HG03378 (cell line): ENCODE results near the gene APOM.

Experiments used
- ATAC-seq: cut with Tn5 transposase; IDR thresholded peaks from one replicate; pipeline ENCODE4 v1.9.1; 2021; ENCODE audit warnings: mild to moderate bottlenecking, moderate library complexity; ENCODE audit not compliant: unreplicated experiment

The APOM gene

GRCh38 chr6:31657406-31658157, 1.9 kb downstream of the APOM start:
- ATAC-seq: no peak

GRCh38 chr6:31658158-31658688, 2.5 kb downstream of the APOM start:
- no peak for ATAC-seq

GRCh38 chr6:31658983-31659648, 3.4 kb downstream of the APOM start:
- ATAC-seq: no peak

- ATAC-seq: no peak
Observed at GRCh38 chr6:31659649-31660380, 4.1 kb downstream of the APOM start.

- no peak for ATAC-seq
Observed at GRCh38 chr6:31660381-31661261, 4.9 kb downstream of the APOM start, which contains the start of gene C6orf47. C6orf47 (minus strand) TSS chr6:31660778; CDS start chr6:31659947, 831 bp downstream.

- no peak for ATAC-seq
Observed at GRCh38 chr6:31661262-31662123, 5.8 kb downstream of the APOM start.

GRCh38 chr6:31662124-31662723, 6.5 kb downstream of the APOM start:
- no peak for ATAC-seq

GRCh38 chr6:31663126-31663960, 7.6 kb downstream of the APOM start:
- ATAC-seq: no peak

GRCh38 chr6:31663961-31664789, 8.5 kb downstream of the APOM start:
- ATAC-seq: no peak

- peak; percentile 46 for ATAC-seq
Observed at GRCh38 chr6:31664790-31665500, 9.3 kb downstream of the APOM start, which contains the start of gene GPANK1. GPANK1 (minus strand) TSS chr6:31664997; CDS start chr6:31664478, 519 bp downstream.

GRCh38 chr6:31665501-31666336, 10.0 kb downstream of the APOM start, which contains the start of gene CSNK2B:
CSNK2B (plus strand) TSS chr6:31666080; CDS start chr6:31666832, 752 bp downstream.
- ATAC-seq: peak; percentile 74

- no peak for ATAC-seq
Observed at GRCh38 chr6:31666337-31666965, 10.8 kb downstream of the APOM start.

GRCh38 chr6:31669676-31670075, 14.0 kb downstream of the APOM start, which contains the start of gene LY6G5B:
LY6G5B (plus strand) TSS chr6:31669976; CDS start chr6:31670951, 975 bp downstream.
- ATAC-seq: no peak

GRCh38 chr6:31676322-31676903, 20.7 kb downstream of the APOM start:
- no peak for ATAC-seq

- ATAC-seq: no peak
Observed at GRCh38 chr6:31676904-31677303, 21.2 kb downstream of the APOM start.
